ENCODE data around the gene PTPRN2.
"Not testable (repeated sequence)": the region's sequence is repeated elsewhere in the genome, so short reads cannot be mapped to it uniquely, and the experiment has no call there.

Gene PTPRN2

GRCh38 chr7:157954901-157955300, 632.7 kb downstream of the PTPRN2 start:
- DNase-seq = no peak
- intact Hi-C loops (cut with DNase I) = no loop called here

GRCh38 chr7:157952841-157953645, 634.6 kb downstream of the PTPRN2 start:
- intact Hi-C loops (cut with DNase I) = no loop called here
- no peak for DNase-seq

GRCh38 chr7:157952050-157952667, 635.5 kb downstream of the PTPRN2 start:
- intact Hi-C loops (cut with DNase I) = no loop called here
- no peak for DNase-seq

- intact Hi-C loops (cut with DNase I) = no loop called here
- DNase-seq = no peak
These were observed 636.1 kb downstream of the PTPRN2 start for GRCh38 chr7:157951300-157952049.

GRCh38 chr7:157949711-157950110, 637.9 kb downstream of the PTPRN2 start:
- no peak for DNase-seq
- intact Hi-C loops (cut with DNase I) = no loop called here

GRCh38 chr7:157947504-157947903, 640.1 kb downstream of the PTPRN2 start:
- intact Hi-C loops (cut with DNase I) = no loop called here
- no peak for DNase-seq

- DNase-seq = peak in 1 of 42 donors; percentile 11
- intact Hi-C loops (cut with DNase I) = no loop called here
These were observed 641.1 kb downstream of the PTPRN2 start for GRCh38 chr7:157946398-157947060.

- DNase-seq = no peak
- intact Hi-C loops (cut with DNase I) = no loop called here
These were observed 642.2 kb downstream of the PTPRN2 start for GRCh38 chr7:157945401-157945800.

- intact Hi-C loops (cut with DNase I) = no loop called here
- peak in 1 of 42 donors; percentile 7 for DNase-seq
These were observed 642.8 kb downstream of the PTPRN2 start for GRCh38 chr7:157944734-157945291.

- DNase-seq = no peak
- intact Hi-C loops (cut with DNase I) = no loop called here
These were observed 643.6 kb downstream of the PTPRN2 start for GRCh38 chr7:157944051-157944450.

- intact Hi-C loops (cut with DNase I) = no loop called here
- peak in 1 of 42 donors; percentile 3 for DNase-seq
These were observed 644.1 kb downstream of the PTPRN2 start for GRCh38 chr7:157943561-157943960.

- DNase-seq = peak in 1 of 42 donors; percentile 4
- intact Hi-C loops (cut with DNase I) = no loop called here
These were observed 646.4 kb downstream of the PTPRN2 start for GRCh38 chr7:157941210-157941609.

GRCh38 chr7:157940497-157940896, 647.1 kb downstream of the PTPRN2 start:
- no peak for DNase-seq
- intact Hi-C loops (cut with DNase I) = no loop called here

GRCh38 chr7:157938211-157938610, 649.4 kb downstream of the PTPRN2 start:
- no peak for DNase-seq
- intact Hi-C loops (cut with DNase I) = no loop called here

GRCh38 chr7:157937406-157937805, 650.2 kb downstream of the PTPRN2 start:
- no peak for DNase-seq
- intact Hi-C loops (cut with DNase I) = no loop called here

GRCh38 chr7:157936976-157937375, 650.6 kb downstream of the PTPRN2 start:
- DNase-seq = no peak
- intact Hi-C loops (cut with DNase I) = no loop called here

GRCh38 chr7:157935721-157936120, 651.9 kb downstream of the PTPRN2 start:
- DNase-seq; intact Hi-C loops (cut with DNase I): not testable (repeated sequence)

- peak in 9 of 42 donors; percentile 23 to 65 (median 31) for DNase-seq
These were observed 654.1 kb downstream of the PTPRN2 start for GRCh38 chr7:157933219-157934155.

More at GRCh38 chr7:157933219-157934155, 654.1 kb downstream of the PTPRN2 start:
- intact Hi-C loops (cut with DNase I) = not testable (repeated sequence)

Data from head of caudate nucleus (tissue), 42 donors.